GM18867 (cell line): ENCODE data around the gene ADAP1.
"Not testable (repeated sequence)": the region's sequence is repeated elsewhere in the genome, so short reads cannot be mapped to it uniquely, and the experiment has no call there.

Experiments used
- ATAC-seq: cut with Tn5 transposase; IDR thresholded peaks from one replicate; pipeline ENCODE4 v1.9.1; 2021; ENCODE audit warnings: mild to moderate bottlenecking, moderate library complexity; ENCODE audit not compliant: unreplicated experiment

The ADAP1 gene

GRCh38 chr7:960269-960871 is 5.9 kb upstream of the ADAP1 start:
- ATAC-seq: no peak

GRCh38 chr7:959740-960139 is 5.3 kb upstream of the ADAP1 start:
- ATAC-seq: not testable (repeated sequence)

- ATAC-seq: no peak
Measured at GRCh38 chr7:959271-959670, 4.8 kb upstream of the ADAP1 start.

- ATAC-seq: no peak
Measured at GRCh38 chr7:958221-959200, 4.0 kb upstream of the ADAP1 start.

GRCh38 chr7:957418-958220 is 3.1 kb upstream of the ADAP1 start:
- ATAC-seq: no peak

- no peak for ATAC-seq
Measured at GRCh38 chr7:956031-956430, 1.6 kb upstream of the ADAP1 start.

- peak; percentile 26 for ATAC-seq
Measured at GRCh38 chr7:953547-954327, 743 bp downstream of the ADAP1 start.

GRCh38 chr7:952548-953441 is 1.7 kb downstream of the ADAP1 start:
- ATAC-seq: no peak

- ATAC-seq: no peak
Measured at GRCh38 chr7:951881-952547, 2.5 kb downstream of the ADAP1 start.

GRCh38 chr7:949021-949934 is 5.2 kb downstream of the ADAP1 start:
- ATAC-seq: no peak

- no peak for ATAC-seq
Measured at GRCh38 chr7:947391-948210, 6.9 kb downstream of the ADAP1 start.

- no peak for ATAC-seq
Measured at GRCh38 chr7:946256-946996, 8.1 kb downstream of the ADAP1 start.

- ATAC-seq: no peak
Measured at GRCh38 chr7:945556-946255, 8.8 kb downstream of the ADAP1 start.

- no peak for ATAC-seq
Measured at GRCh38 chr7:945147-945555, 9.3 kb downstream of the ADAP1 start.

GRCh38 chr7:944744-945143 is 9.7 kb downstream of the ADAP1 start:
- no peak for ATAC-seq

GRCh38 chr7:943793-944192 is 10.7 kb downstream of the ADAP1 start:
- not testable (repeated sequence) for ATAC-seq
